Activated CD8-positive, alpha-beta memory T cell treated with anti-CD3 and anti-CD28 coated beads, Interleukin-2, amount 50 U/mL, for 48 hours (primary cell): ENCODE results near the gene SNAPC4.

Source experiments
- DNase-seq: peaks from one replicate; pipeline ENCODE4 v3.0.0-alpha.2; 2020

SNAPC4 gene, protein sequence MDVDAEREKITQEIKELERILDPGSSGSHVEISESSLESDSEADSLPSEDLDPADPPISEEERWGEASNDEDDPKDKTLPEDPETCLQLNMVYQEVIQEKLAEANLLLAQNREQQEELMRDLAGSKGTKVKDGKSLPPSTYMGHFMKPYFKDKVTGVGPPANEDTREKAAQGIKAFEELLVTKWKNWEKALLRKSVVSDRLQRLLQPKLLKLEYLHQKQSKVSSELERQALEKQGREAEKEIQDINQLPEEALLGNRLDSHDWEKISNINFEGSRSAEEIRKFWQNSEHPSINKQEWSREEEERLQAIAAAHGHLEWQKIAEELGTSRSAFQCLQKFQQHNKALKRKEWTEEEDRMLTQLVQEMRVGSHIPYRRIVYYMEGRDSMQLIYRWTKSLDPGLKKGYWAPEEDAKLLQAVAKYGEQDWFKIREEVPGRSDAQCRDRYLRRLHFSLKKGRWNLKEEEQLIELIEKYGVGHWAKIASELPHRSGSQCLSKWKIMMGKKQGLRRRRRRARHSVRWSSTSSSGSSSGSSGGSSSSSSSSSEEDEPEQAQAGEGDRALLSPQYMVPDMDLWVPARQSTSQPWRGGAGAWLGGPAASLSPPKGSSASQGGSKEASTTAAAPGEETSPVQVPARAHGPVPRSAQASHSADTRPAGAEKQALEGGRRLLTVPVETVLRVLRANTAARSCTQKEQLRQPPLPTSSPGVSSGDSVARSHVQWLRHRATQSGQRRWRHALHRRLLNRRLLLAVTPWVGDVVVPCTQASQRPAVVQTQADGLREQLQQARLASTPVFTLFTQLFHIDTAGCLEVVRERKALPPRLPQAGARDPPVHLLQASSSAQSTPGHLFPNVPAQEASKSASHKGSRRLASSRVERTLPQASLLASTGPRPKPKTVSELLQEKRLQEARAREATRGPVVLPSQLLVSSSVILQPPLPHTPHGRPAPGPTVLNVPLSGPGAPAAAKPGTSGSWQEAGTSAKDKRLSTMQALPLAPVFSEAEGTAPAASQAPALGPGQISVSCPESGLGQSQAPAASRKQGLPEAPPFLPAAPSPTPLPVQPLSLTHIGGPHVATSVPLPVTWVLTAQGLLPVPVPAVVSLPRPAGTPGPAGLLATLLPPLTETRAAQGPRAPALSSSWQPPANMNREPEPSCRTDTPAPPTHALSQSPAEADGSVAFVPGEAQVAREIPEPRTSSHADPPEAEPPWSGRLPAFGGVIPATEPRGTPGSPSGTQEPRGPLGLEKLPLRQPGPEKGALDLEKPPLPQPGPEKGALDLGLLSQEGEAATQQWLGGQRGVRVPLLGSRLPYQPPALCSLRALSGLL (N-terminal part only)

DNA sequence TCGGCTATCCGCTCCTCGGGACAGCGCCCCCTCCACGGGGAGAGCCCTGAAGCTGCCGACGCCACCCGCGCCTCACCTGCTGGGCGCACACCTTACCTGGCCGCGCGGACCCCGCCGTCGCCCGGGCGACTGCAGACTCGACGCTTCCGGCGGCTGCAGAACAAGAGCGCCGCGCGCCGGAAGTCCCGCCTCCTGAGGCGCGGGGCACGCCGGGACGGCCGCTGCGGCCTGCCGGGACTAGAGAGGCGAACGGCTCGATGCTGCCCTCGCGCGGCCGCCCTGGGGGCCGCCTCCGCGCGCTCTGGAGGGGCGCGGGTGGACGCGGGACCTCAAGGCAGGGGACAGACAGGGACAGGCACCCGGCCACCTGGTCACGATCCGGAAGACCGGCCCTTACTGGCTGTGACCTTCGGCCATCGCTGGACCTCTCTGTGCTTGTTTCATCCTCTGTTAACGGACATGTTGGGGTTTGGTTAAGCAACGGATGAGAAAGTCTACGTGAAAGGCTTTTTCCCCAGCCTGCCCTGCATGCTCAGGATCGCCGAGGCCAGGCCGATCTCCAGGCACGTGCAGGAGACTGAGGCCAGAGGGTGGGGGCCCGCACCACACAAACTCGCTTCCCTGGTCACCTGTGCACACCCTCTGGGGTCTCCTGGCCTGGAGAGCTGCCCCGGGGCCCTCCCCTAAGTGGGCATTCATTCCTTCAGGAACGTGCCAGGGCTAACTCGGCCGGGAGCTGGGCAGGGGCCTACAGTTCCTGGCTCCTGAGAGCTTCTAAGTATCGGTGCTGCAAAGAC, at the start of gene SNAPC4:
SNAPC4 (minus strand) TSS at position 133 of the 797 bp plus-strand sequence. CDS start 1,742 bp downstream, outside the sequence.
- peak; percentile 96 for DNase-seq

DNA sequence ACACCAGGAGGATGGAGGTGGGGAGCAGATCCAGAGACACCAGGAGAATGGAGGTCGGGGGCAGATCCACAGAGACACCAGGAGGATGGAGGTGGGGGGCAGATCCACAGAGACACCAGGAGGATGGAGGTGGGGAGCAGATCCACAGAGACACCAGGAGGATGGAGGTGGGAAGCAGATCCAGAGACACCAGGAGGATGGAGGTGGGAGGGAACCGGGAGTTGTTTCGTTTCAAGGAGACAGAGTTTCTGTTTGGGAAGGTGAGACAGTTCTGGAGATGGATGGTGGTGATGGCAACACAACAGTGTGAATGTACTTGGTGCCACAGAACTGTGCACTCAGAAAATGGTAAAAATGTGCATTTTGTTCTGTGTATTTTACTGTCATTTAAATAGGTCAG, 48.7 kb upstream of the SNAPC4 start:
- DNase-seq: no peak

DNA sequence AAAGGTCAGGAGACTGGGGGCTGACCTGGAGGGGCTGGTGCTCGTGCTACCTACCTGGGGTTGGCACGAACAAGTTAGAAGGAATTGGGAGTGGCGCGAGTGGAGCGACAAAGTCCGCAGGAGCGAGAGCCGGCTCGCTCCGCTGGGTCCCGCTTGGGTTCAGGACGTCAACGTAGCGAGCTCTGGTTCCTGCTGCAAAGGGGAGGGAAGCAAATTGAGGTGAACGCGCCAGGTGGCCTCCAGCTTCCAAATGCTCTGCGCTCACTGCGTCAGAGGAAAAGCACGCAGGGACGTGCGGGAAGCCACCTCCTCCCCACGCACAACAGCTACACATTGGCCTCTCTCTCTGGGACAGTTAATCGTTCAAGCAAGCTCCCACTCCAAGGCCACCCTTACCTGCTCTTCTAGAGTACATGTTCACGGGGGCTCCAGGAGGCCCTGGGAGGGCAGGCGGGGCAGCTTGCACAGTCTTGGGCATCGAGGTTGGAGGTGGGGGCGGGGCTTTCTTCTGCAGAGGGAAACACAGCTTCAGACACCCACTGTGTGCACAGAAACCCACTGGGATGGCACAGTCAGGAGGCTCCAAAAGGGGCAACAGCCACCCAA, 47.3 kb upstream of the SNAPC4 start:
- DNase-seq: no peak

DNA sequence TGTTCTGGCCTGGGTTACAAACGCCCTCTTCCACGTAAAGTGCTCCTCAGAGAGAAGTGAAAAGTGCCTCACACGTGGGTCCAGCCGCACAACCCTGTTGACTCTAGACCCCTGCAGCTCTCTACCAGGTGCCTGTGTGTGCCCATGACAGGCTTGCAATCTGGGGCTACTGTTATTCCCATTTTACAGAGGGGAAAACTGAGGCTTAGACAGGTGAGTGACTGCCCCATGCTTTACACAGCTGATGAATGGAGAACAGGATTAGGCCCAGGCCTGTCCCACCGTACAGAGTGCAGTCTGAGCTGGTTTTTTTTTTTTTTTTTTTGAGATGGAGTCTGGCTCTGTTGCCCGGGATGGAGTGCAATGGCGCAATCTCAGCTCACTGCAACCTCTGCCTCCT, 45.8 kb upstream of the SNAPC4 start:
- DNase-seq: no peak

DNA sequence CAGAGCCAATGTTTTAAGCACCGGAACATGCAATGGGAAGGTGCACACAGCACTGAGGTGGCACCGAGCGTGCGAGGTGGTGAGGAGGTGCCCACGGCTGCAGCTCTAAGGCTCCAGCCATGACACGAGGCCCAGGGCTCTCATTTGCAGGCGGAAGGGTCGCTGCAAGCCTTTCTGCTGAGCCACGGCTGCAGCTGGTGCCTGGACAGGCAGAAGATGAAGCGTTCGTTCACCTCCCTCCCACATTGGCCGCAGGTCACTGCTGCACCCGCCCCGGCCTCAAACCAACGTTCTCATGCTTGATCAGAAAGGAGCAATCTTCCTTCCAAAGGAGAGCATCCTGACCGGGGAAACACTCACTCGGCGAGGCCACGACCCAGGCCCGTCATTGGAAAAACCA, 44.1 kb upstream of the SNAPC4 start:
- DNase-seq: no peak

DNA sequence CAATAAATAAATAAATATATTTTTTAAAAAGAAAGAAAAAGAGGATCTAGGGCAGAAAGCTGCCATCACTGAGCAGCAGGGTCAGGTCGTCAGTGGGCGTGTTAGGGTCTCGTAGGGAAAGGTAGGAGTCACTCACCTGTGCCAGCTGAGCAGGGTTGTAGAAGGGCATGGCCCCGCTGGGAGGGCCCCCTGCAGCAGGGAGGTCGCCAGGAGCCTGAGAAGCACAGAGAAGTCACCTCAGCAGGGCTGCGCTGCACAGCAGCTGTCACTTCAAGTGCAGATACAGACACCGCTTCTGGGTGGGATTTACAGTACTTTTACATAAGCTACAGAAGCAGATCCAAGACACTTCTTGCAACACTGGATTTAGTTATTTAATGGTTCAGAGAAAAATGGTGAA, 43.7 kb upstream of the SNAPC4 start:
- DNase-seq: no peak

DNA sequence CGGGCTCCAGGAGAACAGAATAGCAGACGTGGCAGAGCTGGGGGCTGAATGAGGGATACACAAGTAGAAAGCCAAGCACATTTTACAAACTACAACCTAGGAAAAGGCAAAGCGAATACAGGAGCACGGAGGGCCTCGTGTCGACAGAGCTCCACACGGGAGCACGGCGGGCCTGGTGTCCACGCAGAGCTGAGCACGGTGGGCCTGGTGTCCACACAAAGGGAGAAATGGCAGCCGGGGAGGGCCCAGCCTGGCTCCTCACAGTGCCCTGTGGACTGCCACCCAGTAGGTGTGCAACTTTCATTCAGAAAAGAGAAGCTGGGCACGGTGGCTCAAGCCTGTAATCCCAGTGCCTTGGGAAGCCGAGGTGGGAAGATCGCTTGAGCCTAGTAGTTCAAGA, 43.1 kb upstream of the SNAPC4 start:
- DNase-seq: no peak

DNA sequence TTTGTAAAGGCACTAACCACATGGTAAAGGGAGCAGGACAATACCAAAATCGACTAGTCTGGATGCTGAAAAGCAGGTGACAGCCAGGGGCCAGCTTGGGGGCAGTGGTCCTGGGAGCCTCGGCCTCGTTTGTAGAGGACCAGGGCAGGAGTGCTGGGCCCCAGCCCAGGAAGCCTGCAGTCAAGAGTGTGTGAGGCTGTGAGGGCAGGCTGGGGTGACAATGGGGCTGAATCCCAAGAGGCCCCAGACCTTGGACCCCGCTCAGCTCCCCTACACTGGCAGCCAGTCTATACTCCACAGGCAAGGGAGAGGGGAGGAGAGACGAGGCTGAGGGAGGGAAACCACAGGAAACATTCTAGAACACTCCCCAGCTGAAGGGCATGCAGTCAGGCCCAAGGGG, 42.3 kb upstream of the SNAPC4 start:
- DNase-seq: no peak

DNA sequence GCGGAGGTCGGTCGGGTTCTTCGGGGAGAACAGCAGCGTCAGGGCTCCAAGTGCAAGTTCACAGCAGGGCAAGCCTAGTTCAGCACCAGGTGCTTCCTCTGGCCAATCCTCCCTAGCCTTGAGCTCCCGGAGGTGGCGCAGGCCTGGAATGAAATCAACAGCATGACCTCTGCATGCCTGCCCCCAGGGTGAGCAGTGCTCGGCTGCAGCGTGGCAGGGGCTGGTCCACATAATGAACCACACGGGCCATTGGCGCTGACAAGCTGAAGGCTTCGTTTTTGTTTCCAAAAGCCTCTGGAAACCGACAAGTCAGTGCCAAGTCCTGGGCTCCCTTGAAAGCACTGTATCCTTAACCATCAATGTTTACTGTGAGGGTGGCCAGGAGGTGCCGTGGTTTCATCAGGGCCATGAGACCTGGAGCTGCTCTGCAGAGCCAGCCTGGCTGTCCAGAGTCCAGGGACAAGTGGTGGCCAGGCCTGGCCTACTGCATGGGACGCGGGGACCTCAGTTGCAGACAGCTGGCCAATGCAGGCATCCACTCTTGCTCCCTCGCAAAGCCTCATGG, 41.8 kb upstream of the SNAPC4 start:
- DNase-seq: no peak

DNA sequence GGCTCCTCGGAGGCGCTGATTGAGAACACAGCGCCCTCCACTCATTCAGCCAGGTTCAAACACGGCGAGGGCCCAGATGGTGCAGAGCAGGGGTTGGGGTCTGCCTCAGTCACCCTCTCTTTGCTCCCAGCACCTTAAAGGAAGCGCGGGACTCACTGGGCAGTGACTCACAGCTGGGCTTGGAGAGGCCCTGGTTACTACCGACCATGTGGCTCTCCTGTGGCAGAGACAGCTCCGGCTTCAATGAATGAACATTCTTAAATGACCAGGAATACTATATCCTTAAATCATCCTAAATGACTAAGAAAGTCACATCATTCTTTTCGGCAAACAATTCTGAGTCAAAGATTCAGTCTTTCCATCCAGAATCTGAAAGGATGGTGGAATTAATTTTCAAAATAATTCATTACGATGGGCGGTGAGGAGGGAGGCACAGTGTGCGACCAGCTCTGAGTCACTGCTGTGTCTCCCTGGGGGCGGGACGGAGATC, 41.3 kb upstream of the SNAPC4 start:
- no peak for DNase-seq

DNA sequence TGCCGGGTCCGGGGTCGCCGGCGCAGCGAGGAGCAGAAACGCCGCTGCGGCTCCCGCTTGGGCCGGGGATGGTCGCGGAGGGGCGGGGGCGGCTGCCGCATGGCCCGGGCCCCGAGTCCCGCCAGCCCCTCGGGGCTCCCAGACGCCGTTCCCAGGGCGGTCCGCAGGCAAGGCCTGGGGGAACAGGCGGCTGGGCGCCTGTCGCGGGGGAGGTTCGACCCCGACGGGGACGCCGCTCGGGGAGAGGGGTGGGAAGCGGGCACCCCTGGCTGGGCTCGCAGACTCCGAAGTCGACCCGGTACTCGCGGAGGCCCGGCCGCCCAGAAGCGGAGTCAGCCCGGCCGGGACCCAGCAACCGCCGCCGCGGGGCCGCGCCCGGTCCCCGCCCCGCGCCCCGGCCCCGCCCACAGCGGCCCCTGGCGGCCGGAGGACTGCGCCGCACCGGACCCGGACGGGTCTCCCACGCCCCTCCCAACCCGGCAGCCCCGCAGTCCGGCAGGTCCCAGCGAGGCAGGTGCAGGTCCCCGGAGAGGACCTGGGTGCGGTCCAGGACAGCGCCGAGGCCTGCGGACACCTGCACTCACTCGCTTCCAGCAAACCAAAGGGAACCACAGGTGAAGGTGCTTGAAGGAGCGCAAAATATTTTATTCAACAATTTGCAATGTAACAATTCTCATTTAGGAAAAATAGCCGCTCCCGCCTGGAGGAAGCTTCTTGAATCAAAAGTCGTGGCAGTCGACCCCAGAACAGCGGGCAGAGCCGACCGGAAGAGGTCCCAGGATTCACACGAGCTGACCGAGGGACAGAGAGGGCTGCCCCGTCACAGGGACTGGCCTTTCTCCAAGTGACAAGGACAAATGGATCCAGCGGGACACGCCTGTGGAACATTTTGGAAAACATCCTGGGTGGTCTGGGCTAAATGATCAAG, 39.8 kb upstream of the SNAPC4 start, which contains the start of gene INPP5E:
INPP5E (minus strand) TSS at position 365 of the 928 bp plus-strand sequence. CDS start 426 bp downstream, outside the sequence.
- peak; percentile 99 for DNase-seq

DNA sequence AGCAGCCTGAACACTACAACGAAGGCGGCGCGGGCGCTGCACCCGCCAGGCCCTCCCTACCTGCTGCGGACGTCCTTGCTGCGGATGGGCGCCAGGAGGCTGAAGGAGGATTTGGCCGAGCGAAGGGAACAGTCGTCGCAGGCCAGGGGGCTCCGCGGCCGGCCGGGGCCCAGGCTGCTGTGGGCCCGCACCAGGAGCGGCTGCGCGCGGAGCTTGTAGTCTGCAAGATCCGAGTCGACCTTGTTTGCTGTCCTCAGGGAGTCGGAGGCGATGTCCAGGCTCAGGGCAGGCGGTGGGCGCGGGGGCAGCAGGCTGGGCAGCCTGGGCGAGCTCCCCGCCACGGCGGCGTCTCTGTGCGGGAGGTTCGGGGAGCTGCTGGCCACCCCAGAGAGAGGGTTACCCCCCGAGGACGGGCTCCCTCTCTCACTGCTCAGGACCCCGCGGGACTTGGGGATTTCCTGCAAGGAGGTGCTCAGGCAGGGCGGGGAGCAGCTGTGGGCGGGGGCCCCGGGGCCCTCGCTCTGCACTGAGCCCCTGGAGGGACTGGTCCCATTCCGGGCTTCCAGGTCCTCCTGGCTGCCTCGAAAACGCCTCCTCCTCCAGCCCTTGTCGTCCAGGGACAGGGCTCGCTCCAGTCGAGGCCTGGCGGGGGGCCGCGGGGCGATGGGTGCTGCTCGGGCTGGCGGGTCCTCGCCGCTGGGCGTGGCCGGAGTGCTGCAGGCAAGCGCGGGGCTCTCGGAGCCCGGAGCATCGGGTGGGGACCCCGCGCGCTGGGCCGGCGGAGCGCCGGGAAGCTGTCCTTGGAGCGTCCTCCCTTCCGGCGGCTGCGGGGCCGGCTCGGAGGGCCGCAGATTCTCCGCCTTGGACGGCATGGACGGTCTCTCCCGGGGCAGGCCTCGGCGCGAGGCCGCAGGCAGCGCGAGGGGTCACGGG, 38.8 kb upstream of the SNAPC4 start:
- DNase-seq: peak; percentile 83

DNA sequence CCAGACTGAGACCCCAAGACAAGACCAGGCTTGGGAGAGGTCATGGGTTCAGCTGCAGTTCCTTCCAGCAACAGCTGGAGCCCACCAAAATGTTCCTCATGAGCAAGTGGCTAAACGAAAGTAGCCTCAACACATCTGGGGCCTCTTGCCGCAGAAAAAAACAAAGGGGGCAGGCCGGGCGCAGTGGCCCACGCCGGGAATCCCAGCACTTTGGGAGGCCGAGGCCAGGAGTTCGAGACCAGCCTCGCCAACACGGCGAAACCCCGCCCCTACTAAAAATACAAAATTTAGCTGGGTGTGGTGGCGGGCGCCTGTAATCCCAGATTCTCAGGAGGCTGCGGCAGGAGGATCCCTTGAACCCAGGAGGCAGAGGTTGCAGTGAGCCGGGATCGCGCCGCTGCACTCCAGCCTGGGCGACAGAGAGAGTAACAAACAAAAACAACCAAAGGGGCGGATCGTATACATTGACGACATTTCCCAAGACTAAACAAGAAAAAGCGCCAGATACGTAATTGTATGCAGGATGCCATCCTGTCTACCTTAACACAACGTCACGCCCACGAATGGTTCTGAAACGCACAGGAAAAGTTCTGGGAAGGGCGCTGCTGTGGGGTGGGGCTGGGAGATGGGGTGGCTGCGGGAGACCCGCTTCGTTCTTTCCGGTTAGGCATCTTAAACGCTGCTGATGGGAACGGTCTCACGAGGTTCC, 38.0 kb upstream of the SNAPC4 start:
- no peak for DNase-seq

DNA sequence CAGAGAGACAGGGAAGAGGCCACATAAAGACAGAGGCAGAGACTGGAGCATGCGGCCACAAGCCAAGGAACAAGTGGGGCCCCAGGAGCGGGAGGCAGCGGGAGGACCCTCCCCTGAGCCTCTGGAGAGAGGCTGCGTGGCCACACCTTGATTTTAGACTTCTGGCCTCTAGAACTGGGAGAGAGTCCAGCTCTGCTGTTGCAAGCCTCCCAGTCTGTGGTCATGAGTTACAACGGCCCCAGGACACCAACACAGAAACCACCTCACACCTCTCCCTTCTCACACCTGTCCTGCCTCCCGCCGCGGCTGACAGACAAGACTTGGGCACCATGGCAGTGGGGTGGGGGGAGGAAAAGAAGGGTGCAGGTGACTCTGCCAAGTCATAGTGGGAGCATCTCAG, 37.5 kb upstream of the SNAPC4 start:
- DNase-seq: no peak

DNA sequence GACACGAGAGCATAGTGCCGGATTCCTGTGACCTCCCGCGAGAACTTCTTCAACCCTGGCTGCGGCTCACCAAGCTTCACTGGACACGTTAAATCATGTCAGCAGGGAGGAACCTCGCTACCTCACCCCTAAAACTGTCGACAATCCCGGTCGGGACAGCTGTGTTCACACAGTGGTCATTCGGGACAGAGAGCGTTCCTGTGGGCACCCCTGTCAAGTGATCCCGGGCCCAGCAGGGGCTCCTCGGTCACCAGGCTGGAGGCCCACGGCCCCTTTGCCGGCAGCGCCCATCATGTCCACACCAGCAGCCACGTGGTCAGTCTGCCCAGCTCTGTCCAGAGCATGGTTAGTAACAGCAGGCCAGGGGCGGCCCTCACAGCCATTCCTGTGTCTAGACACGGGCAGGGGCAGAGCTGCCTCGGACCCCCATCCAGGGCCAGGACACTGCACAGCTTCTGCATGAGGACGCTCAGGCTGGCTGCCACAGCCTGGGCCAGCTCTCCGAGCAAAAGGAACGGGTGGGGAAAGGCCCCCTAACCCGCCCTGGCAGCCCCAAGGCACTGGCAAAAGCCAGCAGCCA, 36.2 kb upstream of the SNAPC4 start:
- no peak for DNase-seq

DNA sequence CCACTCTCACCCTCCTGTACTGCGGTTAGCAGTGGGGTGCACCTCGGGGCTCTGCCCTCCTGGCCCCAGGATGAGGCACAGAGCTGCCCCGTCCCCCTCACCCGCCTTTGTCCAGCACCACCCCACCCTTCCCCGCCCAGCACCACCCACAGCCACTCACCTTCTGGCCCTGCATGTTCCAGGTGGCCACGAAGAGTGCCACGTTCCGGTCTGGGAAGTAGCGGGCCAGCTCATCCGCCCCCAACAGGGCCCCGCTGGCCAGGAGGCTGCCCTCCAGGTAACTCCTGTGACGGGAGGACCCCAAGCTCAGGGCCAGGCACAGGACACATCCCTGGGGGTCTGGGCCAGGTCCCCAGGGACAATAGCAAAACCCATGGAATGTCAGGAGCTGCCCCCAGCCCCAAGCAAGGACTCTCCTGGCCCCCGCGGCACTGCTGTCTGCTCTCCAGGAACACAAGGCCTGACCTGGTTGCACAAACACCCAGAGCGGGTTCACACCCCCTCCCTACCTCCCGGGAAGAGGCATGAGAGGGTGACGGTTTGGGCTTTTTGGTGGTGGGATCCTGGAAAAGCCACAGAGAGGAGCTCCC, 34.7 kb upstream of the SNAPC4 start:
- DNase-seq: no peak
